Measurements from ENCODE around the gene SFXN5. TPM values are rescaled to one million over a fixed set of nuclear protein-coding genes. Genes with fewer than 3 reads are reported as not detected.
A peak's percentile ranks its signal among the peaks of the same experiment; 100 is the strongest.

Gene SFXN5
- total RNA-seq, 1 donor from 2014 or later: 13.7 TPM

- H3K4me1 Mint-ChIP-seq (ENCODE audit: low read depth, unreplicated experiment): peaks cover 6% of the 10 kb centered on the region
- peaks cover 3% of the 10 kb centered on the region for H3K9me3 Mint-ChIP-seq (ENCODE audit: unreplicated experiment)
- H3K36me3 Mint-ChIP-seq (ENCODE audit: unreplicated experiment): peaks cover 6% of the 10 kb centered on the region
- DNase-seq: no peak
- no peak for TF ChIP-seq CTCF (IDR thresholded peaks at IDR 0.05; ENCODE audit: partially characterized antibody, unreplicated experiment)
- H3K4me3 Mint-ChIP-seq (ENCODE audit: unreplicated experiment): no peak overlapping the region
- peaks cover 15% of the 10 kb centered on the region for H3K27me3 Mint-ChIP-seq (ENCODE audit: unreplicated experiment)
- no peak overlapping the region for H3K27ac Mint-ChIP-seq (ENCODE audit: unreplicated experiment)
Observed at GRCh38 chr2:73078457-73079411, 7.2 kb upstream of the SFXN5 start.

- DNase-seq: no peak
- H3K36me3 Mint-ChIP-seq (ENCODE audit: unreplicated experiment): peaks cover 6% of the 10 kb centered on the region
- H3K4me3 Mint-ChIP-seq (ENCODE audit: unreplicated experiment): no peak overlapping the region
- no peak for TF ChIP-seq CTCF (IDR thresholded peaks at IDR 0.05; ENCODE audit: partially characterized antibody, unreplicated experiment)
- peaks cover 6% of the 10 kb centered on the region for H3K4me1 Mint-ChIP-seq (ENCODE audit: low read depth, unreplicated experiment)
- H3K27ac Mint-ChIP-seq (ENCODE audit: unreplicated experiment): peak overlapping the region; percentile 3
- H3K9me3 Mint-ChIP-seq (ENCODE audit: unreplicated experiment): peaks cover 3% of the 10 kb centered on the region
- peaks cover 15% of the 10 kb centered on the region for H3K27me3 Mint-ChIP-seq (ENCODE audit: unreplicated experiment)
Observed at GRCh38 chr2:73077424-73077795, 5.9 kb upstream of the SFXN5 start.

- Mint-ChIP-seq H3K27me3 (ENCODE audit: unreplicated experiment) (peaks cover 18% of the 10 kb centered on the region), H3K4me3 (ENCODE audit: unreplicated experiment) (no peak overlapping the region), H3K9me3 (ENCODE audit: unreplicated experiment) (peaks cover 7% of the 10 kb centered on the region), H3K27ac (ENCODE audit: unreplicated experiment) (peak overlapping the region; percentile 3), H3K36me3 (ENCODE audit: unreplicated experiment) (peaks cover 6% of the 10 kb centered on the region), H3K4me1 (ENCODE audit: low read depth, unreplicated experiment) (peaks cover 9% of the 10 kb centered on the region)
- DNase-seq: no peak
- no peak for TF ChIP-seq CTCF (IDR thresholded peaks at IDR 0.05; ENCODE audit: partially characterized antibody, unreplicated experiment)
Observed at GRCh38 chr2:73076701-73077423, 5.3 kb upstream of the SFXN5 start.

GRCh38 chr2:73075477-73076373, 4.2 kb upstream of the SFXN5 start:
- Mint-ChIP-seq H3K27ac (ENCODE audit: unreplicated experiment) (no peak overlapping the region), H3K4me3 (ENCODE audit: unreplicated experiment) (no peak overlapping the region), H3K36me3 (ENCODE audit: unreplicated experiment) (peaks cover 6% of the 10 kb centered on the region), H3K4me1 (ENCODE audit: low read depth, unreplicated experiment) (peaks cover 9% of the 10 kb centered on the region), H3K27me3 (ENCODE audit: unreplicated experiment) (peaks cover 19% of the 10 kb centered on the region), H3K9me3 (ENCODE audit: unreplicated experiment) (peaks cover 10% of the 10 kb centered on the region)
- TF ChIP-seq CTCF (IDR thresholded peaks at IDR 0.05; ENCODE audit: partially characterized antibody, unreplicated experiment): no peak
- DNase-seq: no peak
